Suprapubic skin (tissue), 4 donors: ENCODE results near the gene SPRN.
"Not testable (repeated sequence)": the region's sequence is repeated elsewhere in the genome, so short reads cannot be mapped to it uniquely, and the experiment has no call there.

Experiments
- POLR2A ChIP-seq, 2 donors: fragments of 450-650 bp; IDR thresholded peaks; one replicate each; pipeline ENCODE4 v1.6.1; 2017; ENCODE audit warnings: antibody characterized with exemption in 2 of 2, mild to moderate bottlenecking in 2 of 2, moderate library complexity in 2 of 2
- POLR2AphosphoS5 ChIP-seq, 3 donors: sonication (generic); formaldehyde crosslinking; IDR thresholded peaks; one replicate each; pipeline ENCODE4 v1.6.1; 2017; ENCODE audit warnings: antibody characterized with exemption in 3 of 3
- TF ChIP-seq, protein P1 (sequence below), 2 donors: fragments of 200-600 bp in 1 of 2; fragments of 450-650 bp in 1 of 2; sonication (generic) in 1 of 2; IDR thresholded peaks; one replicate each; pipeline ENCODE4 v1.5.1; 2016 to 2019; ENCODE audit warnings: antibody characterized with exemption in 2 of 2, mild to moderate bottlenecking in 1 of 2, moderate library complexity in 1 of 2

DNA sequence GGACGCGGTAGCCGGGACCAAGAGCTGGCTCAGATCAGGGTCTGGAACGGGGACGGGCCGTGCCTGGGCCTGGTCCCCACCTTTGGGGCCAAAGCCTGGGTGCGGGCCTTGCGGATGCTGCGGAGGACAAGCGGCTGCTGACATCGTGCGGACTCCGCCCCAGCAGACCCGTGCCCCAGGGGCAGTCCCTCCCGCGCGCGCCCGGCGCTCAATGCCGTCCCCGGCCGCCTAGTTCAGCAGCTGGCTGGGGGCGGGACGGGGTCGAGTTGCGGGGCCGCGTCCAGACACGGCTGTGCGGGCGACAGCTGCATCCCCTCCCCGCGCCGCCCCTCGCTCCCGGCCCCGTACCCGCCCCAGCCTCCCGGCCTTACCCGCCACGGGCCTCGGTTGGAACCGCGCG is 323 bp downstream of the SPRN start:
- TF ChIP-seq POLR2AphosphoS5, POLR2A (IDR thresholded peaks at IDR 0.05): not testable (repeated sequence)
- TF ChIP-seq, protein P1, sequence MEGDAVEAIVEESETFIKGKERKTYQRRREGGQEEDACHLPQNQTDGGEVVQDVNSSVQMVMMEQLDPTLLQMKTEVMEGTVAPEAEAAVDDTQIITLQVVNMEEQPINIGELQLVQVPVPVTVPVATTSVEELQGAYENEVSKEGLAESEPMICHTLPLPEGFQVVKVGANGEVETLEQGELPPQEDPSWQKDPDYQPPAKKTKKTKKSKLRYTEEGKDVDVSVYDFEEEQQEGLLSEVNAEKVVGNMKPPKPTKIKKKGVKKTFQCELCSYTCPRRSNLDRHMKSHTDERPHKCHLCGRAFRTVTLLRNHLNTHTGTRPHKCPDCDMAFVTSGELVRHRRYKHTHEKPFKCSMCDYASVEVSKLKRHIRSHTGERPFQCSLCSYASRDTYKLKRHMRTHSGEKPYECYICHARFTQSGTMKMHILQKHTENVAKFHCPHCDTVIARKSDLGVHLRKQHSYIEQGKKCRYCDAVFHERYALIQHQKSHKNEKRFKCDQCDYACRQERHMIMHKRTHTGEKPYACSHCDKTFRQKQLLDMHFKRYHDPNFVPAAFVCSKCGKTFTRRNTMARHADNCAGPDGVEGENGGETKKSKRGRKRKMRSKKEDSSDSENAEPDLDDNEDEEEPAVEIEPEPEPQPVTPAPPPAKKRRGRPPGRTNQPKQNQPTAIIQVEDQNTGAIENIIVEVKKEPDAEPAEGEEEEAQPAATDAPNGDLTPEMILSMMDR (IDR thresholded peaks at IDR 0.05): not testable (repeated sequence)
